GM21825 (cell line): ENCODE results near the gene NEK8.
"Not testable (repeated sequence)": the region's sequence is repeated elsewhere in the genome, so short reads cannot be mapped to it uniquely, and the experiment has no call there.

ENCODE experiments used
- ATAC-seq: cut with Tn5 transposase; IDR thresholded peaks from one replicate; pipeline ENCODE4 v1.9.1; 2021; ENCODE audit warnings: mild to moderate bottlenecking, moderate library complexity; ENCODE audit not compliant: unreplicated experiment

Gene NEK8

DNA sequence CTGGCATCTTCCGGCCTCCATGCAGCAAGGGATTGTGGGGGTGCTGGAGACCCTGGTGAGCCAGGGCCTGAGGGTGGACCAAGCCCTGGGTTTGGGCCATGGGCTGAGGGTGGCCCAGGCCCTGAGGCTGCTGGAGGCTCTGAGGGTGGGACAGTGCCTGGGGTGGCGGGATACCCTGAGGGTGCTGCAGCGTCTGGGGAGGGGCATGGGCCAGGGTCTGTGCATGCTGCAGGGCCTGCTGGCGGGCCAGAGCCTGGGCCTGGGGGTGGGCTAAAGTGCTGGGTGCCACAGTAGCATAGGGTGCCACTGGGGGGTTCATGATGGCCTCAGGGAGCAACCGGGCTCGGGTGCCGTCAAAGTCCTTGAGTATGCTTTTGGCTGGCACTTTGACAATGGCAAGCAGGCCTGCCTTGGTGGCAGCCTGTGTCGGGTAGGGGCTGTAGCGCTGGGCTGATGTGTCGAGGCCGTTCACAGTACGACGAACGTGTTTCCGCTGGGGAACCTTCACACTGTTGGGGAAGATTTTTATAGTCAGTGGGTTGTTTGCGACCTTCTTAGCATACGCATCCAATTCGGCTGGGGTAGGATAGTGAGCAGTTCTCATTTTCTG is 30.8 kb downstream of the NEK8 start:
- ATAC-seq: no peak

DNA sequence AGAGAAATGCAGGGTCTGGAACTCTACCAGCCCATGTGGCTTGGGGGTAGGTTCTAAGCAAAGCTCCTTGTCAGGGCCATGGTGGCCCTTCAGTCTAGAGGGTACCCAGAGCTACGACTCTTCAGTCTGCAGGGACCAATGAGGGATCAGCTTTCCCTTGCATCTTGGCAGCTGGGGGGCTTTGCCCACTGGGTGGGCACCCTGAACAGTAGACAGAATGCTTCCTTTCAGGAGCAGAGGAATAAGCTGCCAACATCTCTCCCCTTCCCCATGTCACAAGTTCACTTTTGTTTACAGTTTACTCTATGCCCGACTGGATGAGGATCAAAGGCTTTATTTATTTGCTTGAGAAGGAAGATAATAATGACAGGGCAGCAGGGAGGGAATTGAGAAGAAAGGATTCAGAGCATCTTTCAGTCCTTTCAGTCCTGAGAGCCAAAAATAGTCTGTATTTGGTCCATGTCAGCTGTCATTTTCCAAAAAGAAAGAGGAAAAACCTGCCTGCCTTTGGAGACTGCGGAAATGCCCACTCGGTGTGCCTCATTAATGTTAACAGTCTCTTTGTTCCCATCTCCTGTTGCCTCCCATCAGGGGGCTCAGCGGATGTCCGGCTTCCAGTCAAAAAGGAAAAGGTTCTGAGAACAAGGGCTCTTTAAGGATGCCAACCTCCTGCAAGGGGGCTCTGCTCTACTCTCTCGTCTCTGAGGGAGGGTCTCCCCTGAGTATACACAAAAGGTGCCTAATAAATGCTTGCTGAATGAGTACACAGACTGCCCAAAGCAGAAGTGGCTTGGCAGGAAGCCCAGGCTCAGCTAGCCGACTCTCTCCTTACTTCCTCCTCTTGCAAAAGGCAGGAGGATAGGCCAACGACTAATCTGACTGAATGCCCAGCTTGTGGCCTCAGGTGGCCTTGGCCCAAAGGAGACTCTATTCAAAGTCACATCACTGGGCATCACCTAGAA is 32.3 kb downstream of the NEK8 start:
- no peak for ATAC-seq

DNA sequence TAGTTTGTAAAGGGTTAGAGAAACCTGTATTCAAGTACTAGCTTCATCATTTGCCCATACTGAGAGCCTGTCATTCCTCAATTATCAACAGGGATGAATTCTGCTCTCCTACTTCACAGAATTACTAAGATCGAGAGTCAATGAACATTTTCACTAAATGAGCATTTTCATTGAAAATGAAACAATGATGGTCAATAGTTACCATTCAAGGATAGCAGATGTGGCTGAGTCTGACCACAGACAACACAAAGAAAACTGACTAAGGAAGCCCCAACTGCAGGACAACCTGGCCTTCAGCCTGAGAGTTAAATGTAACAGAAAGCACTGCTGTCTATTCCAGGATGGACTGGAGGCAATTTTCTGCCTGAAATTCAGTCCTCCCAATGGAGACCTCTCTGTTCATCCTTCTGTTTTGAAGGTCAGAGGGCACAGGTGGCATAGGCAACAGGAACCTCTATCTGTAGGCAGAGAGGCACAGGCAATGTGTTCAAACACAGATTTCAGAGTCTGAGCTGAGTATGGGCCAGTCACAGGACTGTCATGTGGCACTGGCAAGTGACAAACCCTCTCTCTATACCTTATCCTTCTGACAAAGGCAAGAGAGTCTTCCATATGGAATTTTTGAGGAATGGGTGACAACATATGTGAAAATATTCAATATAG is 34.7 kb downstream of the NEK8 start:
- peak; percentile 49 for ATAC-seq

DNA sequence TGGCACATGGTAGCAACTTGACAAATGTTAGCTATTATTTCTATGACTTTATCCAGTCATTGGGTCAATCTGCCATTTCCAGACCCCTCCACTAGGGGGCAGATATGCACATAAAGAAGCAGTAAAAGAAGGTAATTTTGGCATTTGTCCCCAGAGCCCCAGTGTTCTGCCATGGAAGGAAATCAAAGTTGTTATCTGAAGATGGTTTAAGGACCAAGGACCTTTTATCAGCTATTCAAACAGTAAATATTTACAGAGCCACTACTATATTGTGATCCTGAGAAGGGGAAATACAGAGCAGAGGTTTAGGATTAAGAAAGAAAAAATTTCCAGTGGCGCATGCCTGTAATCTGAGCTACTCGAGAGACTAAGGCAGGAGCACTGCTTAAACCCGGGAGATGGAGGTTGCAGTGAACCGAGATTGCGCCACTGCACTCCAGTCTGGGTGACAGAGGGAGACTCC is 35.2 kb downstream of the NEK8 start:
- ATAC-seq: peak; percentile 21

DNA sequence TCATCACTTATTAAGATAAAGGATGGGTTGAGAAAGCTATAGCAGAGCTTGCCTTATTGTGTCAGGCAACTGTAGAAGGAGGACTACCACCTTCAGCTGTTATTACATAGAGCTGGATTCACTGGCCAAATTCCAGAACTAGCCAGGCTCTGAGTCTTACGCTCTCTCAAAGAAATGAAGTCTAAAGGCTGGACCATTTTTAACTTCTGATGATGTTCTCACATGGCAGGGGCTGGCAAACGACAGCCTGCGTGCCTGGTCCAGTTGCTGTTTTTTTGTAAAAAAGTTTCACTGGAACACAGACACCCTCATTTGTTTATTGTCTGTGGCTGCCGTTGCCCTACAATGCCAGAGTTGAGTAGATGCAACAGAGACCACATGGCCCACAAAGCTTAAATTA is 36.5 kb downstream of the NEK8 start:
- no peak for ATAC-seq

DNA sequence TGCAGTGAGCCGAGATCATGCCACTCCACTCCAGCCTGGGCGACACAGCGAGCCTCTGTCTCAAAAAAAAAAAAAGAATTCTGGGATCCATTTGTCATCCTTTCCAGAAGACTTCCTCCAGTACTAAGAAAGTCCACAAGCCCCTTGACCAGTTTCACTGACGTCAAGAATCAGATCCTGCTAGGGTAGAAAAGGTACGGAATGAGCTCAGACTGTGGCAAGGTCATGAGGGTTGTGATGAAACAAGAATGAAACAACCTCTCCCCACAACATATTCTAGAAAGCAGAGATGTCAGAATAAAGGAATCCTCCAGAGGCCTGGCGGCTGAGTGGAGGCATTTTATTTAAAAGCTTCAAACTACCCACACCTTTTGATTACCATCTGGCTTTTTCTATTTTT is 45.1 kb downstream of the NEK8 start:
- no peak for ATAC-seq

DNA sequence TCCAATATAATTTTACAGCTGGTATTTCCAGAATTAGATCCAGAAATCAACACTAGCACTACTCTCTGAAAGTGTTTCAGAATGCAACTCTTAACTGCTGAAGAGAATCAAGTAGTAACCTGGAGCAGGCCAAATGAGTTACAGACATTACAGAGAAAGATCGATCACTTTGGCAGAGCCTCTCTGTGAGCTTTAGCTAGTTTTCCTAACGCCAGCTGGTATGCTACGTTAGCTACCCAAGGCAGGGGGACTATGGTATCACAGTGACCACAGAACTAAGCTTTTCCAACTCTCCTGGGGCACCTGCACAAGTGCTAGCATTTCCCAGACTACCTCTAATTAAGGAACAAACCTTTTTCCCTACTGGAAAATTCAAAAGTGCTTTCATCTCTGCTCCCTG is 45.6 kb downstream of the NEK8 start:
- no peak for ATAC-seq

DNA sequence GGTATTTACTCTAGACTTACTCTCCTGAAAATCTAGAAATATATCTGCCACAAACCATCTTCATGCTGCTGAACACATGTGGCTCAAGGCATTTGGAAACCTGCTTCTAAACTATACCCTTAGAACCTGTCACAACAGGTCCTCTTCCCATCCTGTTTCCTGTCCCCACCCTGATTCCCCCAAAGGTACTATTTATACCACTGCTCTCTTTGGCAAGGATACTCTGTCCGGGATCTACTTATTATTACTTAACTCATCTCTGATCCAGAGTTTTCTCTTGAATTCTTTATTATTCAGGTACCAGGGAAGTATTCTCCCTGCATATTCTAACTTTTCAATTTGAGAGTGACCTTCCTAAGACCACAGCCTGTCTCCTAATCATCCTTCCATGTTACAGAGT is 48.6 kb downstream of the NEK8 start:
- ATAC-seq: no peak

DNA sequence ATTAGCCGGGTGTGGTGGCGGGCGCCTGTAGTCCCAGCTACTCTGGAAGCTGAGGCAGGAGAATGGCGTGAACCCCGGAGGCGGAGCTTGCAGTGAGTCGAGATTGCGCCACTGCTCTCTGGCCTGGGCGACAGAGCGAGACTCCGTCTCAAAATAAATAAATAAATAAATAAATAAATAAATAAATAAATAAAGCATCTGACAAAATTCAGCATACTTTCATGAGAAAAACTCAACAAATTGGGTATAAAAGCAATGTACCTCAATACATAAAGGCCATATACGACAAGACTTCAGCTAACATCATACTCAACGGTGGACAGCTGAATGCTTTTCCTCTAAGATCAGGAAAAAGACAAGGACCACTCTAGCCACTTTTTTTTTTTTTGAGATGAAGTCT is 51.0 kb downstream of the NEK8 start:
- not testable (repeated sequence) for ATAC-seq

DNA sequence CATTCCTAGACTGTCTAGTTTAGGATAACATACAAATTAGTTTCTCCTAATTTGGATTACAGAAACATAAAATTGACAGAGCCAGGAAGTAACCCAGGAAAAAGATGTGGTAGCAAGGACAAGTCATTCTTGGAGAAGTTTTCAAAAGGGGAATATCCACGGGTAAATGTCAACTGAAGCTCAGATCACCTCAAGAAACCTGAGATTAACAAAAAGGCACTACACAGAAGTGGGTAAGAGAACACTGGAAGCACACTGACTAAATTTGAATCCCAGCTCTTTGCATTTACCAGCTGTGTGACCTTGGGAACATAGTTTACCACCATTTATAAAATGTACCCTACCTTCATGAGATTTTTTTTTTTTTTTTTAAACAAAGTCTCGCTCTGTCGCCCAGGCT is 54.6 kb downstream of the NEK8 start:
- ATAC-seq: no peak

DNA sequence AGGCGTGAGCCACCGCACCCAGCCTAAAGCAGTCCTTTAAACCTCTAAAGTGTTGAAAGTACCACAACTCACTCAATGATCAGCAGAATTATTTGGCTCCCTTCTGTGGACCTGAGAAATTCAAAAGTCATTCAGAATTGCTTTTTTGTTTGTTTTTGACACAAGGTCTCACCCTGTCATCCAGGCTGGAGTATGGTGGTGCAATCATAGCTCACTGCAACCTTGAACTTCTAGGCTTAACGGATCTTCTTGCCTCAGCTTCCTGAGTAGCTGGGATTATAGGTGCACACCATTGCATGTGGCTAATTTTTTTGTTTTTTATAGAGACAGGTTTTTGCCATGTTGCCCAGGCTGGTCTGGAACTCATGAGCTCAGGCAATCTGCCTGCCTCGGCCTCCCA is 59.5 kb downstream of the NEK8 start:
- ATAC-seq: no peak
